ENCODE data around the gene MND1. TPM values are rescaled to one million over a fixed set of nuclear protein-coding genes. Genes with fewer than 3 reads are reported as not detected.

The MND1 gene
- total and polyA plus RNA-seq, 2 of the 8 experiments (the other 6 are each of a cell fraction or from before 2014, with no cell fraction given): 4.4 to 26.2 TPM

DNA sequence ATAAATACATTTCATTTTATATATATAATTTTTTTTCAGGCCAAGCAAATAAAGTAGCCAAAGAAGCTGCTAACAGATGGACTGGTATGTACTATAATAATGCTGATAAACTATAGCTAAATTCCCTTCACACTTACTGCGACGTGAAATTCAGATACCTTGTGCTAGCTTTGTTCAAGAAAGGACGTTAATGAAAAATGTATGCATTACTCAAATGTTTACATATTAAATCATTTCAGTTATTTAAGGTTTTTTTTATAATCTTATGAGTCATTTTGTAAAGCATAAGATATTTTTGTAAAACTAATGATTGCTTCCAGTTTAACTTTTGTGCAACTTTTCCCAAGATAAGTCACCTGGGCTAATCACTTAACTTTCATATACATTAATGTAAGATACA lies 64.4 kb downstream of the MND1 start (continued):
- no peak for TF ChIP-seq EP300 (IDR thresholded peaks at IDR 0.05; ENCODE audit: borderline replicate concordance in 1 of 2, low read depth in 2 of 2, low read length in 2 of 2)
- no peak for TF ChIP-seq POLR2A (IDR thresholded peaks at IDR 0.05; ENCODE audit: control extremely low read depth in 1 of 2, low read depth in 2 of 2, low read length in 2 of 2)
- no peak for TF ChIP-seq KDM4A (IDR thresholded peaks at IDR 0.05; ENCODE audit: low read depth, low read length, severe bottlenecking)
- TF ChIP-seq TEAD4 (IDR thresholded peaks at IDR 0.05; ENCODE audit: low read depth, low read length): no peak
- TF ChIP-seq PHF8 (conservative IDR thresholded peaks at IDR 0.05; ENCODE audit: low read depth, low read length): no peak

Measured in H1 (cell line).